Keratinocyte (primary cell): ENCODE results near the gene TCP11L2. TPM values are rescaled to one million over a fixed set of nuclear protein-coding genes. Genes with fewer than 3 reads are reported as not detected.

ENCODE experiments used
- DNase-seq: peaks from one replicate; pipeline ENCODE4 v3.0.0-alpha.2; 2011; ENCODE audit warnings: low read depth, missing footprints, low spot score
- FAIRE-seq: peaks from 2 replicates; lab custom pipeline; 2011; peaks lifted over from hg19 to GRCh38; lab: Jason Lieb, UNC
- H2AFZ ChIP-seq: 2 replicates; pipeline ENCODE4 v1.6.0; 2012; ENCODE audit warnings: low read length, control low read depth, inconsistent platforms; ENCODE audit not compliant: control insufficient read depth
- H3K27ac ChIP-seq: 2 replicates; pipeline ENCODE4 v1.5.1; 2011; ENCODE audit warnings: low read length; ENCODE audit not compliant: control insufficient read depth, insufficient read depth
- H3K27me3 ChIP-seq: 3 replicates; pipeline ENCODE4 v1.6.0; 2011; ENCODE audit warnings: low read length; ENCODE audit not compliant: control insufficient read depth, insufficient read depth; ENCODE audit errors: extremely low read depth
- H3K36me3 ChIP-seq, 2 experiments: 2 replicates in 1 of 2; 3 replicates in 1 of 2; pipeline ENCODE4 v1.5.1; 2011; ENCODE audit warnings: low read length in 2 of 2, mild to moderate bottlenecking in 1 of 2; ENCODE audit not compliant: control insufficient read depth in 2 of 2, insufficient read depth in 2 of 2; ENCODE audit errors: extremely low read depth in 1 of 2
- H3K4me1 ChIP-seq: 3 replicates; pipeline ENCODE4 v1.5.1; 2011; ENCODE audit warnings: low read length; ENCODE audit not compliant: control insufficient read depth, insufficient read depth; ENCODE audit errors: extremely low read depth
- H3K4me2 ChIP-seq: 3 replicates; pipeline ENCODE4 v1.6.0; 2011; ENCODE audit warnings: low read depth, low read length; ENCODE audit not compliant: control insufficient read depth, insufficient read depth; ENCODE audit errors: extremely low read depth
- H3K4me3 ChIP-seq, 3 experiments: fragments of 200-600 bp in 1 of 3; sonication (generic) in 1 of 3; 2 replicates in 2 of 3; 3 replicates in 1 of 3; pipeline ENCODE4 v1.5.1; 2011 to 2016; ENCODE audit warnings: low read length in 3 of 3, mild to moderate bottlenecking in 3 of 3, control low read depth in 2 of 3, inconsistent platforms in 1 of 3, low read depth in 1 of 3, mixed read lengths in 1 of 3, mixed run types in 1 of 3, moderate library complexity in 1 of 3; ENCODE audit not compliant: control insufficient read depth in 2 of 3, insufficient read depth in 2 of 3; ENCODE audit errors: extremely low read depth in 1 of 3
- H3K79me2 ChIP-seq: 2 replicates; pipeline ENCODE4 v1.6.0; 2012; ENCODE audit warnings: low read length; ENCODE audit not compliant: control insufficient read depth, insufficient read depth
- H3K9ac ChIP-seq: 3 replicates; pipeline ENCODE4 v1.6.0; 2011; ENCODE audit warnings: low read length; ENCODE audit not compliant: control insufficient read depth, insufficient read depth; ENCODE audit errors: extremely low read depth
- H3K9me1 ChIP-seq: 3 replicates; pipeline ENCODE4 v1.6.0; 2011; ENCODE audit warnings: low read length; ENCODE audit not compliant: control insufficient read depth, insufficient read depth; ENCODE audit errors: extremely low read depth
- H3K9me3 ChIP-seq: 2 replicates; pipeline ENCODE4 v1.5.1; 2012; ENCODE audit warnings: low read depth, low read length; ENCODE audit not compliant: control insufficient read depth
- H4K20me1 ChIP-seq: 3 replicates; pipeline ENCODE4 v1.6.0; 2011; ENCODE audit warnings: low read length; ENCODE audit not compliant: control insufficient read depth, insufficient read depth; ENCODE audit errors: extremely low read depth
- EZH2 ChIP-seq: IDR thresholded peaks from one replicate; pipeline ENCODE4 v1.6.1; 2012; ENCODE audit warnings: inconsistent platforms, mild to moderate bottlenecking, low read length, moderate library complexity
- dilution Hi-C: fragments of 300-500 bp; cut with MboI; formaldehyde crosslinking; loops from one replicate; pipeline ENCODE4 v1.7.0; 2020; ENCODE audit warnings: low sequenced_read_pairs; ENCODE audit not compliant: extremely low pct_ligation_motif_present
- polyA plus RNA-seq, 5 experiments: library from polyadenylated mRNA; depleted of rRNA in 3 of 5; stranded (reverse) in 3 of 5; stranded (forward) in 1 of 5; unstranded in 1 of 5; fragments of >200 nt; gene quantifications; 1 replicate in 1 of 5; 2 replicates in 3 of 5; 3 replicates in 1 of 5; pipeline versions ENCODE4 v1.2.1 to v1.2.3, GENCODE V29; 2011 to 2012; ENCODE audit warnings: missing spikeins in 2 of 5, low read depth in 1 of 5, low replicate concordance in 1 of 5
- TF ChIP-seq, protein P1 (sequence below), 3 experiments: IDR thresholded peaks in 1 of 3; conservative IDR thresholded peaks in 1 of 3; optimal IDR thresholded peaks in 1 of 3; 2 replicates in 2 of 3; 3 replicates in 1 of 3; pipeline versions ENCODE3 to v1.5.1; 2011; ENCODE audit warnings: low read length in 3 of 3, mild to moderate bottlenecking in 3 of 3, moderate library complexity in 2 of 3, control low read depth in 1 of 3, inconsistent platforms in 1 of 3; ENCODE audit not compliant: insufficient read depth in 2 of 3; ENCODE audit errors: extremely low read depth in 1 of 3

The TCP11L2 gene
- polyA plus RNA-seq, 1 donor (not counting 4 experiments of a cell fraction or from before 2014, with no cell fraction given) = 6.1 TPM

DNA sequence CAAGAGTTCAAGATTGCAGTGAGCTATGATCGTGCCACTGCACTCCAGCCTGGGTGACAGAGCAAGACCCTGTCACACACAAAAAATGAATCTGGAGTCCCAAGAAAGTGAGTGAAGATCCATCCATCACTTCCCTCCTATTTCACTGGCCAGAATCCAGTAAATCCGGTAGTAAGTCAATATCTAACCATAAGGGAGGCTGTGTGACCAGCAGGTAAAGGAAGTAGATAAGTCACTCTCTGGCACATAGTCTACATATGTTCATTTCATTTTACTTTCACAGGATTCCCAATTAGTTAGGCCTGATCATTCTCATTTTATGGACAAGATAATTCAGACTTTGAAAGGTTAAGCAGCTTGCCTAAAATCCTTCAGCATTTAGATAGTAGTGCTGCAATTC lies 11.9 kb upstream of the TCP11L2 start:
- no peak overlapping the region for H3K4me3 ChIP-seq
- peaks cover 24% of the 10 kb centered on the region for H3K4me1 ChIP-seq
- H3K79me2 ChIP-seq = no peaks in the 10 kb centered on the region
- peaks cover 0 to 4% of the 10 kb centered on the region in 2 experiments for H3K36me3 ChIP-seq
- H4K20me1 ChIP-seq = no peaks in the 10 kb centered on the region
- no peak overlapping the region for H2AFZ ChIP-seq
- no peaks in the 10 kb centered on the region for H3K9me1 ChIP-seq
- dilution Hi-C loops = no loop called here
- DNase-seq = no peak
- H3K27me3 ChIP-seq = no peaks in the 10 kb centered on the region
- H3K9ac ChIP-seq = no peak overlapping the region
- FAIRE-seq = no peak
- no peak for TF ChIP-seq EZH2
- TF ChIP-seq, protein P1, sequence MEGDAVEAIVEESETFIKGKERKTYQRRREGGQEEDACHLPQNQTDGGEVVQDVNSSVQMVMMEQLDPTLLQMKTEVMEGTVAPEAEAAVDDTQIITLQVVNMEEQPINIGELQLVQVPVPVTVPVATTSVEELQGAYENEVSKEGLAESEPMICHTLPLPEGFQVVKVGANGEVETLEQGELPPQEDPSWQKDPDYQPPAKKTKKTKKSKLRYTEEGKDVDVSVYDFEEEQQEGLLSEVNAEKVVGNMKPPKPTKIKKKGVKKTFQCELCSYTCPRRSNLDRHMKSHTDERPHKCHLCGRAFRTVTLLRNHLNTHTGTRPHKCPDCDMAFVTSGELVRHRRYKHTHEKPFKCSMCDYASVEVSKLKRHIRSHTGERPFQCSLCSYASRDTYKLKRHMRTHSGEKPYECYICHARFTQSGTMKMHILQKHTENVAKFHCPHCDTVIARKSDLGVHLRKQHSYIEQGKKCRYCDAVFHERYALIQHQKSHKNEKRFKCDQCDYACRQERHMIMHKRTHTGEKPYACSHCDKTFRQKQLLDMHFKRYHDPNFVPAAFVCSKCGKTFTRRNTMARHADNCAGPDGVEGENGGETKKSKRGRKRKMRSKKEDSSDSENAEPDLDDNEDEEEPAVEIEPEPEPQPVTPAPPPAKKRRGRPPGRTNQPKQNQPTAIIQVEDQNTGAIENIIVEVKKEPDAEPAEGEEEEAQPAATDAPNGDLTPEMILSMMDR (optimal IDR thresholded peaks at IDR 0.05 in 1 of 3, IDR thresholded peaks at IDR 0.05 in 1 of 3, conservative IDR thresholded peaks at IDR 0.05 in 1 of 3; ENCODE audit: extremely low read depth in 1 of 3, insufficient read depth in 2 of 3, low read length in 3 of 3) = no peak
- no peak overlapping the region for H3K27ac ChIP-seq
- no peak overlapping the region for H3K4me2 ChIP-seq
- no peaks in the 10 kb centered on the region for H3K9me3 ChIP-seq

DNA sequence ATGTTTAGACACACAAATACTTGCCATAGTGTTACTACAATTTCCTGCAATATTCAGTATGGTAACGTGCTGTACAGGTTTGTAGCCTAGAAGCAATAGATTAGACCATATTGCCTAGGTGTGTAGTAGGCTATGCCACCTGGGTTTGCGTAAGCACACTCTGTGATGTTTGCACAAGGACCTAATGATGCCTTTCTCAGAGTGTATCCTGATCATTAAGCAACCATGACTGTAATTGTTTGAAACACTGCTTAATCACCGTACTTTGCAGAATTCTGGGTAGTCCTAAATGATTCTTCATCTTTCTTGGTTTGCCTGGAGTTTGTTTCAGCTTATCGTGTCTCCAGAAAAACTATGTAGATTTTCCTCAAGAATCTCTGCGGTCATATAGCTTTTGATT lies 11.2 kb upstream of the TCP11L2 start:
- H2AFZ ChIP-seq = no peak overlapping the region
- H3K4me3 ChIP-seq = no peak overlapping the region
- no peak overlapping the region for H3K4me2 ChIP-seq
- dilution Hi-C loops = no loop called here
- H3K36me3 ChIP-seq = peaks cover 0 to 4% of the 10 kb centered on the region in 2 experiments
- H3K4me1 ChIP-seq = peaks cover 29% of the 10 kb centered on the region
- no peak overlapping the region for H3K9ac ChIP-seq
- no peaks in the 10 kb centered on the region for H3K27me3 ChIP-seq
- H3K9me1 ChIP-seq = no peaks in the 10 kb centered on the region
- TF ChIP-seq, protein P1 (optimal IDR thresholded peaks at IDR 0.05 in 1 of 3, IDR thresholded peaks at IDR 0.05 in 1 of 3, conservative IDR thresholded peaks at IDR 0.05 in 1 of 3; ENCODE audit: extremely low read depth in 1 of 3, insufficient read depth in 2 of 3, low read length in 3 of 3) = no peak
- no peak for TF ChIP-seq EZH2
- no peaks in the 10 kb centered on the region for H3K9me3 ChIP-seq
- DNase-seq (no peak), FAIRE-seq (no peak)
- H3K27ac ChIP-seq = no peak overlapping the region
- no peaks in the 10 kb centered on the region for H4K20me1 ChIP-seq
- no peaks in the 10 kb centered on the region for H3K79me2 ChIP-seq
